Neural progenitor cell (in vitro differentiated cells): ENCODE data around the gene LOXHD1. TPM values are rescaled to one million over a fixed set of nuclear protein-coding genes. Genes with fewer than 3 reads are reported as not detected.

Experiments used
- DNase-seq: peaks from one replicate; pipeline ENCODE4 v3.0.0-alpha.2; 2016; ENCODE audit warnings: low spot score
- H2AFZ ChIP-seq: fragments of 200-600 bp; sonication (generic); replicated peaks from 2 replicates; pipeline ENCODE4 v1.6.1; 2016; ENCODE audit warnings: antibody characterized with exemption
- H3F3A ChIP-seq: fragments of 200-600 bp; sonication (generic); 2 replicates; pipeline ENCODE4 v1.6.1; 2016; ENCODE audit warnings: antibody characterized with exemption, low read depth
- H3K27ac ChIP-seq: fragments of 200-600 bp; sonication (generic); 2 replicates; pipeline ENCODE4 v1.5.1; 2016; ENCODE audit warnings: mild to moderate bottlenecking
- H3K27me3 ChIP-seq: fragments of 200-600 bp; sonication (generic); 2 replicates; pipeline ENCODE4 v1.6.1; 2016; ENCODE audit warnings: mild to moderate bottlenecking, moderate library complexity
- H3K36me3 ChIP-seq: fragments of 200-600 bp; sonication (generic); 2 replicates; pipeline ENCODE4 v1.5.1; 2016
- H3K4me1 ChIP-seq: fragments of 200-600 bp; sonication (generic); 2 replicates; pipeline ENCODE4 v1.6.1; 2016; ENCODE audit warnings: mixed run types
- H3K4me2 ChIP-seq: fragments of 200-600 bp; sonication (generic); 2 replicates; pipeline ENCODE4 v1.6.1; 2016
- H3K4me3 ChIP-seq: fragments of 200-600 bp; sonication (generic); 2 replicates; pipeline ENCODE4 v1.5.1; 2016
- H3K79me2 ChIP-seq: fragments of 200-600 bp; sonication (generic); 2 replicates; pipeline ENCODE4 v1.6.1; 2016; ENCODE audit warnings: low read depth
- H3K9ac ChIP-seq: fragments of 200-600 bp; sonication (generic); 2 replicates; pipeline ENCODE4 v1.6.1; 2016
- H3K9me3 ChIP-seq: fragments of 200-600 bp; sonication (generic); 2 replicates; pipeline ENCODE4 v1.5.1; 2016; ENCODE audit warnings: low read depth
- H4K20me1 ChIP-seq: fragments of 200-600 bp; sonication (generic); 2 replicates; pipeline ENCODE4 v1.6.1; 2016; ENCODE audit warnings: low read depth
- H3K27ac Mint-ChIP-seq: 3 replicates; pipeline ENCODE4 v1.8.0; 2021; ENCODE audit warnings: mixed read lengths
- H3K27me3 Mint-ChIP-seq: 2 replicates; pipeline ENCODE4 v1.8.0; 2022; ENCODE audit warnings: low read depth, mild to moderate bottlenecking, inconsistent platforms, moderate library complexity, mixed read lengths; ENCODE audit not compliant: insufficient read depth
- H3K36me3 Mint-ChIP-seq: 3 replicates; pipeline ENCODE4 v1.8.0; 2021; ENCODE audit warnings: mixed read lengths
- H3K4me1 Mint-ChIP-seq: 3 replicates; pipeline ENCODE4 v1.8.0; 2021; ENCODE audit warnings: mixed read lengths
- H3K4me3 Mint-ChIP-seq: 3 replicates; pipeline ENCODE4 v1.8.0; 2021; ENCODE audit warnings: mild to moderate bottlenecking, moderate library complexity, mixed read lengths
- H3K9me3 Mint-ChIP-seq: 3 replicates; pipeline ENCODE4 v1.8.0; 2020; ENCODE audit warnings: mixed read lengths
- EZH2 ChIP-seq: fragments of 200-600 bp; sonication (generic); IDR thresholded peaks from 2 replicates; pipeline ENCODE4 v1.6.1; 2017; ENCODE audit warnings: antibody characterized with exemption, mild to moderate bottlenecking, moderate library complexity
- EZH2phosphoT487 ChIP-seq: fragments of 200-600 bp; sonication (generic); IDR thresholded peaks from 2 replicates; pipeline ENCODE4 v1.6.1; 2017; ENCODE audit warnings: antibody characterized with exemption
- total RNA-seq: library from RNA; depleted of rRNA; stranded (reverse); fragments of >200 nt; gene quantifications from 2 replicates; pipeline ENCODE4 v1.2.3, GENCODE V29; 2015; ENCODE audit warnings: low replicate concordance
- TF ChIP-seq, protein P1 (sequence below): fragments of 200-600 bp; sonication (generic); IDR thresholded peaks from 2 replicates; pipeline ENCODE4 v1.5.1; 2017; ENCODE audit warnings: antibody characterized with exemption, mild to moderate bottlenecking

The LOXHD1 gene
- total RNA-seq, 1 donor from 2014 or later = not detected

DNA sequence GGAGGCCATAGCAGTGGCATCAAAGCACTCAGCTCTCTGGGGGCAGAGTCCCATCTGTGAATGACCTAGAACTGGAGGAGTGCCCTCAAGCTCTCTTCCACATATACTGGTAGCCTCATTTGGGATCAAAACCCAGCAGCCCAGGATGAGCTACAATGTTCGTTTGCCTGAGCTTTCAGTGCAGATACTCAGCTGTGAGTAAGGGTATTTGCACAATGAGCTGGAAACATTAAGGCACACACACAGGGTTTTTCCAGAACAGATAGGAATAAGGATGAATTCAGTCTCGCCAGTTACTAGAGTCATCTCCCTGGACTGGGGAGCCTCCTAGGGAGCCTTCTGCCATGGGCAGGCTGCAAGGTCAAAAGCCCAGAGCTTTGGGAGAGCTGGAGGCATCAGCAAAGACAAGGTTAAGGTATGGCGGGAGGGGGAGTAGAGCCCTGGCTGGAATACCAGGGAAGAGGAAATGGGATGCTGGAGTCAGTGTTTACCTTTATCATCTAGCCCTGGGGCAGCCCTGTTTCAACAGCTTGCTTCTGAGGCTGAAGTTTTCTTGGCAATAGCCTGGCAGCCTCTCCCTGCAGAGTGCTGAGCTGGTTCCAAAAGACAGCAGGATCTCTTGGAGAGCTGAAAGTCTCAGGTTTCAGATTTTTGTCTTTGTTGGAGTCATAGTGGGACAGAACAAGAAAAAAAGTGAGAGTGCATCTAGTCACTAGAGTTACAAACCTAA is 187.7 kb downstream of the LOXHD1 start:
- H3K4me2 ChIP-seq = peak overlapping the region; percentile 50
- H3K4me3 ChIP-seq = no peak overlapping the region
- H3K9me3 Mint-ChIP-seq = no peaks in the 10 kb centered on the region
- H3K27me3 Mint-ChIP-seq = peaks cover 2% of the 10 kb centered on the region
- DNase-seq = peak; percentile 20
- TF ChIP-seq, protein P1, sequence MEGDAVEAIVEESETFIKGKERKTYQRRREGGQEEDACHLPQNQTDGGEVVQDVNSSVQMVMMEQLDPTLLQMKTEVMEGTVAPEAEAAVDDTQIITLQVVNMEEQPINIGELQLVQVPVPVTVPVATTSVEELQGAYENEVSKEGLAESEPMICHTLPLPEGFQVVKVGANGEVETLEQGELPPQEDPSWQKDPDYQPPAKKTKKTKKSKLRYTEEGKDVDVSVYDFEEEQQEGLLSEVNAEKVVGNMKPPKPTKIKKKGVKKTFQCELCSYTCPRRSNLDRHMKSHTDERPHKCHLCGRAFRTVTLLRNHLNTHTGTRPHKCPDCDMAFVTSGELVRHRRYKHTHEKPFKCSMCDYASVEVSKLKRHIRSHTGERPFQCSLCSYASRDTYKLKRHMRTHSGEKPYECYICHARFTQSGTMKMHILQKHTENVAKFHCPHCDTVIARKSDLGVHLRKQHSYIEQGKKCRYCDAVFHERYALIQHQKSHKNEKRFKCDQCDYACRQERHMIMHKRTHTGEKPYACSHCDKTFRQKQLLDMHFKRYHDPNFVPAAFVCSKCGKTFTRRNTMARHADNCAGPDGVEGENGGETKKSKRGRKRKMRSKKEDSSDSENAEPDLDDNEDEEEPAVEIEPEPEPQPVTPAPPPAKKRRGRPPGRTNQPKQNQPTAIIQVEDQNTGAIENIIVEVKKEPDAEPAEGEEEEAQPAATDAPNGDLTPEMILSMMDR = no peak
- H3F3A ChIP-seq = peaks cover 21% of the 10 kb centered on the region
- H3K27ac Mint-ChIP-seq = peak overlapping the region; percentile 85
- H3K9me3 ChIP-seq = no peaks in the 10 kb centered on the region
- H3K79me2 ChIP-seq = no peaks in the 10 kb centered on the region
- H3K4me1 ChIP-seq = peaks cover 45% of the 10 kb centered on the region
- no peak overlapping the region for H3K27ac ChIP-seq
- H3K36me3 ChIP-seq = no peaks in the 10 kb centered on the region
- H4K20me1 ChIP-seq = no peaks in the 10 kb centered on the region
- H3K36me3 Mint-ChIP-seq = no peaks in the 10 kb centered on the region
- no peaks in the 10 kb centered on the region for H3K27me3 ChIP-seq
- H3K9ac ChIP-seq = no peak overlapping the region
- H2AFZ ChIP-seq = no peak overlapping the region
- H3K4me1 Mint-ChIP-seq = peaks cover 42% of the 10 kb centered on the region
- H3K4me3 Mint-ChIP-seq = no peak overlapping the region

DNA sequence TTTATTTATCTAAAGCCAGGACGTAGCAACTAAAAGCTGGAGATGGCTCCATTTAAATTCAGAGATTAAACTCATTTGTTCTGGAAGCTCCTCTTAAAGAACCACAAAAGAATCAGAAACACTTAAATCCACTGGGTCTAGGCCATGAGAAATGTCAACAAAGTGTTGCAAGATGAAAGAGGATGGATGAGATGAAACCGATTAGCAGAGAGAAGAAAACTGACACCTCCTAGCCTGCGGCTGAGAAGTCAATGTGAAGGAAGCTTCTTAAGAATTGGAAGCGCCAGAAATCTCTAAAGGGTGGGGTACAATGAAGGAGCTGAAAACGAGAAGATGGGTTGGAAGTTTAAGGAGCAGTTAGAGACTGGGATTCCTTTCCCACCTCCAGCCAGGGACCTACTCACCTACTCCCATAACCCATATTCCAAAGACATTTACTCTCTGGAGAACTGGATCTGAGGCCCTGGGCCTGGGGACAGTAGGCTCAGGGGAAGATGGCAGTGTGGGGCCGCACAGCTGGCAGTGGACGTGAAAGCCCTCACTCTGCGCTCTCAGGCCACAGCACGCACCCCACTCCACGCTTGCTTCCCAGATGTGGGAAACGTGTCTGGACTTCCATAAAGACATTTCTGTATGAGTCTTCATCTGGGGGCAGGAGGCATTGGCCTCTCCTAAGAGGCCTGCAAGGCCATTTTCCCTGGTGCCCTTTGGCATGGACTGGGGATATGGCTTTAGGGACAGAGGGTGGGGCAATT is 188.4 kb downstream of the LOXHD1 start:
- Histone ChIP-seq H3K36me3 (no peaks in the 10 kb centered on the region), H3K4me2 (peak overlapping the region; percentile 50), H4K20me1 (no peaks in the 10 kb centered on the region), H3F3A (peaks cover 28% of the 10 kb centered on the region), H3K9me3 (no peaks in the 10 kb centered on the region), H3K9ac (no peak overlapping the region), H3K27ac (no peak overlapping the region), H3K27me3 (no peaks in the 10 kb centered on the region), H3K4me3 (no peak overlapping the region), H3K4me1 (peaks cover 53% of the 10 kb centered on the region), H3K79me2 (no peaks in the 10 kb centered on the region), H2AFZ (no peak overlapping the region)
- no peaks in the 10 kb centered on the region for H3K36me3 Mint-ChIP-seq
- DNase-seq = no peak
- peak overlapping the region; percentile 46 for H3K27ac Mint-ChIP-seq
- no peak for TF ChIP-seq EZH2
- TF ChIP-seq, protein P1 = no peak
- no peak for TF ChIP-seq EZH2phosphoT487
- H3K4me3 Mint-ChIP-seq = no peak overlapping the region
- H3K4me1 Mint-ChIP-seq = peaks cover 46% of the 10 kb centered on the region
- H3K9me3 Mint-ChIP-seq = no peaks in the 10 kb centered on the region
- peaks cover 2% of the 10 kb centered on the region for H3K27me3 Mint-ChIP-seq

DNA sequence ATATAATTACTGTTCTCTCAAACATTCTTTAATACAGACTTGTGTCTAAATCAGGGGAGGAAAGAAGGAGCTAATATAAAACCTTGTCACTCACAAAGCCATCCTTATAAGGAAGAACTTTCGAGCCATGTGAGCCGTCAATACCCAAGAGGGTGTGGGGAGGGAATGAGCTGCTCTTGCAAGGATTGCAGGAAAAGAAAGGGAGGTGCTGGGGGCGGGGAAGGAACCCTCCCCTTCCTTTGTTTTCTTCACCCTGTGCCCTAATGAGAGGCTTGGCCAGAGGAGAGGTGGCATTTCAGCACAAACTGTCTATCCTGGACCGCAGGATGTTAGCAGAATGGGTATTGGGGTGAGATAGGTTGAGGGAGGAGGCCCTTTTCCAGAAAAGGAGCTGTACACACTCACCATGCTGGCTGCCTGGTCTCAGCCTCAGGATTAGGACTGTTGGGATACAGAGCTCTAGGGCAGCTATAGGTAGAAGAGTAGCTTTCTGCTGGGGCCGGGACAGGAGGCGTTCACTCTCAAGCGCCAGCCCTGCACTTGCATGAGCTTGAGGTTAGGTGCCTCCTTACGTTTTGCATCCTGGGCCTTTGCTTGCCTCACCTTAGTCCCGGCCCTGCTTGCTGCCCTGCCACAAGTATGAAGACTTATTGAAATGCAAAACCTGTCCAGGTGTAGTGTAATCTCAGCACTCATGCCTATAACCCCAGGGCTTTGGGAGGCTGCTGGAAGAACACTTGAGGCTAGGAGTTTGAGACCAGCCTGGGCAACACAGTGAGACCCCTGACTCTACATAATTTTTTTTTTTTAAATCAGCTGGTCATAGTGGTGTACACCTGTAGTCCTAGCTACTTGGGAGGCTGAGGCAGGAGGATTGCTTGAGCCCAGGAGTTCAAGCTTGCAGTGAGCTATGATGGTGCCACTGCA is 190.5 kb downstream of the LOXHD1 start:
- Histone ChIP-seq H3K4me2 (peak overlapping the region; percentile 64), H4K20me1 (peaks cover 6% of the 10 kb centered on the region), H3K36me3 (no peaks in the 10 kb centered on the region), H3K27me3 (no peaks in the 10 kb centered on the region), H3K9me3 (no peaks in the 10 kb centered on the region), H2AFZ (no peak overlapping the region), H3F3A (peaks cover 29% of the 10 kb centered on the region), H3K9ac (no peak overlapping the region), H3K4me3 (no peak overlapping the region), H3K79me2 (no peaks in the 10 kb centered on the region), H3K4me1 (peaks cover 74% of the 10 kb centered on the region), H3K27ac (peak overlapping the region; percentile 66)
- H3K27ac Mint-ChIP-seq = peak overlapping the region; percentile 40
- peak; percentile 81 for DNase-seq
- H3K4me1 Mint-ChIP-seq = peaks cover 55% of the 10 kb centered on the region
- H3K27me3 Mint-ChIP-seq = peaks cover 2% of the 10 kb centered on the region
- no peaks in the 10 kb centered on the region for H3K36me3 Mint-ChIP-seq
- H3K9me3 Mint-ChIP-seq = no peaks in the 10 kb centered on the region
- TF ChIP-seq EZH2 = no peak
- TF ChIP-seq EZH2phosphoT487 = no peak
- TF ChIP-seq, protein P1 = no peak
- peak overlapping the region; percentile 31 for H3K4me3 Mint-ChIP-seq
